ENCODE data around the gene TBC1D25.

DNA sequence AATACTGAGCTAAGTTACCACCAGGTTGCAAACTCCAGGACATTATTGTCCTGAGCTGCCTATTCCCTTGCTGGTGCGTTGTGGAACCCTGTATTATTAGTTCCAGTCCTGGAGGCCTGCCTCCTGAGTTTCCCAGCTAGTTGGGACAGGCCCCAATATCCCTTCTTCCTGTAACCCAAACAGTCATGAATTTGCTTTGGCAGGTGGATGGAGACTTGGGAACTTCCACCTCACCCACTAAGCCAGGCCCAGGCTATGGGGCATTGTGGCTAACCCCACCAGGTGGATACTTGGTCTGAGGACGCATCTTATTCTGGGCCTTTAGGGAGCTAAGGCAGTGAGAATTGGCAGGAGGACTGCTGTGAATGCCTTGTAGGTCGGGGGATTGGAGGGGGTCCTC lies 39.7 kb downstream of the TBC1D25 start:
- TF ChIP-seq, protein P1, sequence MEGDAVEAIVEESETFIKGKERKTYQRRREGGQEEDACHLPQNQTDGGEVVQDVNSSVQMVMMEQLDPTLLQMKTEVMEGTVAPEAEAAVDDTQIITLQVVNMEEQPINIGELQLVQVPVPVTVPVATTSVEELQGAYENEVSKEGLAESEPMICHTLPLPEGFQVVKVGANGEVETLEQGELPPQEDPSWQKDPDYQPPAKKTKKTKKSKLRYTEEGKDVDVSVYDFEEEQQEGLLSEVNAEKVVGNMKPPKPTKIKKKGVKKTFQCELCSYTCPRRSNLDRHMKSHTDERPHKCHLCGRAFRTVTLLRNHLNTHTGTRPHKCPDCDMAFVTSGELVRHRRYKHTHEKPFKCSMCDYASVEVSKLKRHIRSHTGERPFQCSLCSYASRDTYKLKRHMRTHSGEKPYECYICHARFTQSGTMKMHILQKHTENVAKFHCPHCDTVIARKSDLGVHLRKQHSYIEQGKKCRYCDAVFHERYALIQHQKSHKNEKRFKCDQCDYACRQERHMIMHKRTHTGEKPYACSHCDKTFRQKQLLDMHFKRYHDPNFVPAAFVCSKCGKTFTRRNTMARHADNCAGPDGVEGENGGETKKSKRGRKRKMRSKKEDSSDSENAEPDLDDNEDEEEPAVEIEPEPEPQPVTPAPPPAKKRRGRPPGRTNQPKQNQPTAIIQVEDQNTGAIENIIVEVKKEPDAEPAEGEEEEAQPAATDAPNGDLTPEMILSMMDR (IDR thresholded peaks at IDR 0.05) = no peak
- TF ChIP-seq EP300 (IDR thresholded peaks at IDR 0.05) = no peak
